GM10266 (cell line): ENCODE results near the gene SNTG2.

ENCODE experiments used
- DNase-seq: peaks from one replicate; pipeline ENCODE4 v3.0.0; 2012; ENCODE audit errors: extremely low spot score
- TF ChIP-seq, protein P1 (sequence below): IDR thresholded peaks from 2 replicates; pipeline ENCODE4 v1.5.1; 2012; ENCODE audit warnings: mild to moderate bottlenecking, low read depth; ENCODE audit not compliant: control insufficient read depth, insufficient read depth; ENCODE audit errors: missing control alignments

The SNTG2 gene

DNA sequence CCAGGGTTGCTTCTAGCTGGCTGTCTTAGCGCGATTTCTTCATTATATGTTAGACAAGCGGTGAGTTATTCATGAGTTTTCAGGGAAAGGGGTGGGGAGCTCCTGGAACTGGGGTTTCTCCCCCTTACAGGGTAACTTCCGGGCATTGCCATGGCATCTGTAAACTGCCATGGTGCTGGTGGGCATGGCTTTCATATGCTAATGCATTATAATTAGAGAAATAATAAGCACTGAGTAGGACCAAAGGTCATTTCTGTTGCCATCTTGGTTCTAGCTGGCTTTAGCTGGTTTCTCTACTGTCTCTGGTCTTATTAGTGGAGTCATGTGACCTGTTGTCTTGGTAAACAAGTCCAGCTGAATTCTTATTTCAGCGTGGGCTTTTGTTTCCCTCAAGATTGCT lies 5.5 kb upstream of the SNTG2 start:
- TF ChIP-seq, protein P1, sequence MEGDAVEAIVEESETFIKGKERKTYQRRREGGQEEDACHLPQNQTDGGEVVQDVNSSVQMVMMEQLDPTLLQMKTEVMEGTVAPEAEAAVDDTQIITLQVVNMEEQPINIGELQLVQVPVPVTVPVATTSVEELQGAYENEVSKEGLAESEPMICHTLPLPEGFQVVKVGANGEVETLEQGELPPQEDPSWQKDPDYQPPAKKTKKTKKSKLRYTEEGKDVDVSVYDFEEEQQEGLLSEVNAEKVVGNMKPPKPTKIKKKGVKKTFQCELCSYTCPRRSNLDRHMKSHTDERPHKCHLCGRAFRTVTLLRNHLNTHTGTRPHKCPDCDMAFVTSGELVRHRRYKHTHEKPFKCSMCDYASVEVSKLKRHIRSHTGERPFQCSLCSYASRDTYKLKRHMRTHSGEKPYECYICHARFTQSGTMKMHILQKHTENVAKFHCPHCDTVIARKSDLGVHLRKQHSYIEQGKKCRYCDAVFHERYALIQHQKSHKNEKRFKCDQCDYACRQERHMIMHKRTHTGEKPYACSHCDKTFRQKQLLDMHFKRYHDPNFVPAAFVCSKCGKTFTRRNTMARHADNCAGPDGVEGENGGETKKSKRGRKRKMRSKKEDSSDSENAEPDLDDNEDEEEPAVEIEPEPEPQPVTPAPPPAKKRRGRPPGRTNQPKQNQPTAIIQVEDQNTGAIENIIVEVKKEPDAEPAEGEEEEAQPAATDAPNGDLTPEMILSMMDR: no peak
- no peak for DNase-seq

DNA sequence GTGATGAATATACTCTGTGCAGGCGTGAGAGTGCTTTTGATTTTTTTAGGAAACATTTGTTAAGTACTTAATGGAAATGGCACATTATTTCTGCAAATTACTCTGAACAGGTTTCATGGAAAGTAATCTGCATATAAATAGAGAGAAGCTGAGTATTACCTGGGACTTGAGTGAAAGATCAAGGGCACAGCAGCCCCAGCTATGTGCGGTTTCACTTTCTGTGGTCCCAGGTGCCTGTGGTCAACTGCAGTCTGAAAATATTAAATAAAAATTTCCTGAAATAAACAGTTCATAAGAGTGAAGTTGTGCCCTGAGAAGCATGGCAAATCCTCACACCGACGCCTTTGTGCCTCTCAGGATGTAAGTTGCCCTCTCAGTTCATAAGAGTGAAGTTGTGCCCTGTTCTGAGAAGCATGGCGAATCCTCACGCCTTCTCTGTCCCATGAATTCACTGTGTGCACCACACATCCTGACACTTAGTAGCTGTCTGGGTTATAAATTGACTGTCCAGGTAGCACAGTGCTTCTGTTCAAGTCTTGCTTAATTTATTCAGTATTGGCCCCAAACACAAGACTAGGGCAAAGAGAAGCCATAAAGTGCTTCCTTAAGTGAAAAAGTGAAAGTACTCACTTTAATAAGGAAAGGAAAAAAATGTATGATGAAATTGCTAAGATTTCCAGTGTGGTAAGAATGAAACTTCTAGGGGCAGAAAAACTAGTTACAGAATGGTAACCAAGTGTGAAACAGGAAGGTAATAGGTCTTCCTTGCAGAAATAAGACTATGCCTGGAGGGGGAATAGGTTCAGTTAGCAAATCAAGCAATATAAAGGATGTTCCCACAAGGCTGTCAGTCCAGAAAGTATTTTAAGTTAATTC lies 4.3 kb upstream of the SNTG2 start:
- TF ChIP-seq, protein P1: no peak
- no peak for DNase-seq

GRCh38 chr2:949384-950079 lies 1.1 kb upstream of the SNTG2 start:
- DNase-seq: no peak
- TF ChIP-seq, protein P1: no peak

DNA sequence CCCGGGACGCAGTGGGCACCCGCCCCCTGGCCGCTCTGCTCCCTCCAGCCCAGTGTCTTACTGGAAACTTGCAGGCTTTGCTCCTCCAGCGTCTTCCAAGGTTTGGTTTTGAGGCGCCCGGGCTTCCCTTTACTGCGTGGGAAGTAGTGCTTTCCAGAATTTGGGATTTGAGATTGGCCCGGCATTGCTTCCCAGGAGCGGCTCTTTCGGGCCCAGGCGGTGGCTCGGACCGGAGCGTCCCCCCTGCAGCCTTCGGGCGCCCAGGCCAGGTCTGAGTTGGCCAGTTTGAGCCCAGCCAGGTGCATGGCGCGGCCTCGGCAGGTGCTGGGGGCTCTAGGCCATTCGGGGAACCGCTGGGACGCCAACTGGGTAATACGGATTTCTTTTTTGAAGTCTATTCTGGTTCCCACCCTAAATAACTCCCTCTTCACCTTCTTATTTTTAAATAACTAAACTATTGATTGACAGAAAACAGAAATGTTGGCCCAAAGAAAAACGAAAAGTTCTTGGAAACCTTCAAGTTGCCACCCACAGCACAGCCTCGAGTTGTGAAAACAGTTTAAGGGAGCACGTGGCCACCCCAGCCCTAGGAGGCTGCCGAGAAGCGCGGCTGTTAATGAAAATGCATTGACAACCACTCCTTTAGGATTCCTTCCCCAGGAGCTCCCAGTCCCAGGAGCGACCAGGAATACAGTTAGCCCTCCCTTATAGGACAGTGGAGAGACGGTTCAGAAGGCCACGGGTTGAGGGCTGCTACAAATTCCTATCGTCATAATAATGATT lies 766 bp downstream of the SNTG2 start:
- TF ChIP-seq, protein P1: no peak
- no peak for DNase-seq

- DNase-seq: no peak
- TF ChIP-seq, protein P1: no peak
These were observed 2.8 kb downstream of the SNTG2 start for GRCh38 chr2:953408-953807.

DNA sequence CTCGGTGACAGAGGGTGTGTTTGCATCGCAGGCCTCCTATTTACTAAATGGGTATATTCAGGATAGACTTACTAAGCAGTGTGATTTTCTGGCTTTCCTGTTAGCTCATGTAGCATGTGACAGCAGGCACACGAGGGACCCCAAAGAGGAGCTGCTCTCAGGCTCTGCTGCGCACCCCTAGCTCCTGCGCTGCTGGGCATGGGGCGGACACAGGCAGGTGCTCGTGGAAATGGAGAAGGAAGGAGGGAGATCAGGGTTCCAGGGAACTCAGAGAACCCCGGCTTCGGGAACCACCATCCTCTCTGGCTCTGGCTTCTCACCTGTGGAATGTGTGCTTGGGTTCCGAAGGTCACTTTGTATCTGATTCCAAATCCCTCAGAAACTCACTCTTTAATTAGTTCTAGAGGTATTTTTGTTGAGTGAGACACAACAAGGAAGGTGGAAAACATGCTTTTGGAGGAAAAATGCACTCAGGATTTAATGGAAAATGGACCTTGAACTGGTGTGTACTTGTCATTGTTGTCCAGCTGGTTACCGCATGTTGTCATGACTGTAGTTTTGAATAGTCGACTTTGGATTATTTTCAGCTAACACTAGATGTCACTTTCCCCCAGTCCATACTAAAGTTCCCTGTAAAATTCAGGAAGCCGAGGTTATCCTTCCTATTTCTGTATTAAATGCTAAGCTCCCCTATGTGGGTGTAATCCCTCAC lies 3.5 kb downstream of the SNTG2 start:
- TF ChIP-seq, protein P1: no peak
- no peak for DNase-seq
